ENCODE measurements around the gene CFAP119. TPM values are rescaled to one million over a fixed set of nuclear protein-coding genes. Genes with fewer than 3 reads are reported as not detected.

CFAP119 gene
- polyA plus RNA-seq, 1 of the 3 experiments (the other 2 are of a cell fraction), result 28.4 TPM

DNA sequence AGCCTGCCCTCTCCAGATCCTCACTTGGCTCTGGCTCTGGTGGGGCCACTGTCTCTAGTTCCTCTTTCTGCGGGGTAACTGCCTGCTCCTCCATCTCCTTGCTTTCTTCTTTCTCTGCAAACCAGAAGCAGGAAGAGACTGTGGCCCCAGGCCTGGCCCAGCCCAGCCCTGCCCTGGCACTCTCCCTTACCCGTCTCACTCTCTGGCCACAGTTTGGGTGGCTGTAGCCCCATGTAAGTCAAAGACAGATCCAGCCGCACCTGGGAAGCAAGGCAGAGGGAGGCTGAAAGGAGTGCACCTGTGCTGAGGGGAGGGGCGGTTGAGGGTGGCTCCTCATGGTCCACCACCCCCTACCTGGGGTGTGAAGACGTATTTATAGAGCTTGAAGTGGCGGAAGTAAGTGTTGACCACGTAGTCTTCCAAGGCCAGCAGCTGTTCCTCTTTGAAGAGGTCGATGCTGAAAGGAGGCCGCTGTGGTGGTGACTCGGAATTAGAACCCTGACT, 2.8 kb downstream of the CFAP119 start:
- Histone ChIP-seq H3K4me2 (no peak overlapping the region), H3K79me2 (ENCODE audit: insufficient read depth) (peaks cover 33% of the 10 kb centered on the region), H3K27ac (ENCODE audit: low read depth in 2 of 2, low read length in 1 of 2) (no peak overlapping the region), H3F3A (replicated peaks; ENCODE audit: insufficient read depth) (peaks cover 7% of the 10 kb centered on the region), H3K9me3 (no peaks in the 10 kb centered on the region), H3K36me3 (replicated peaks in 1 of 2; ENCODE audit: control insufficient read depth in 1 of 2, insufficient read depth in 2 of 2, low read length in 1 of 2) (peaks cover 16 to 45% of the 10 kb centered on the region in 2 experiments), H3K4me1 (ENCODE audit: control insufficient read depth in 1 of 2, insufficient read depth in 2 of 2, low read depth in 1 of 2, low read length in 1 of 2) (peaks cover 15 to 23% of the 10 kb centered on the region in 2 experiments), H3K9me2 (no peaks in the 10 kb centered on the region), H2AFZ (ENCODE audit: low read depth) (no peak overlapping the region), H3K4me3 (ENCODE audit: low read depth in 2 of 2, low read length in 1 of 2) (no peak overlapping the region), H3K9ac (no peak overlapping the region), H3K27me3 (ENCODE audit: insufficient read depth) (no peaks in the 10 kb centered on the region), H4K20me1 (ENCODE audit: insufficient read depth) (no peaks in the 10 kb centered on the region)
- no peak for TF ChIP-seq IRF3 (IDR thresholded peaks at IDR 0.05; ENCODE audit: low read depth, low read length)
- TF ChIP-seq GABPA (IDR thresholded peaks at IDR 0.05; ENCODE audit: low read depth), result no peak
- no peak for TF ChIP-seq ELF1 (IDR thresholded peaks at IDR 0.05)
- TF ChIP-seq MEF2A (IDR thresholded peaks at IDR 0.05; ENCODE audit: borderline replicate concordance, low read depth), result no peak
- TF ChIP-seq FOXM1 (IDR thresholded peaks at IDR 0.05; ENCODE audit: low read depth), result no peak
- no peak for TF ChIP-seq RCOR1 (IDR thresholded peaks at IDR 0.05; ENCODE audit: low read length)
- no peak for TF ChIP-seq NRF1 (IDR thresholded peaks at IDR 0.05; ENCODE audit: low read depth, low read length)
- TF ChIP-seq MAX (IDR thresholded peaks at IDR 0.05; ENCODE audit: low read depth), result no peak
- TF ChIP-seq TCF12 (IDR thresholded peaks at IDR 0.05), result no peak
- TF ChIP-seq, protein P1, sequence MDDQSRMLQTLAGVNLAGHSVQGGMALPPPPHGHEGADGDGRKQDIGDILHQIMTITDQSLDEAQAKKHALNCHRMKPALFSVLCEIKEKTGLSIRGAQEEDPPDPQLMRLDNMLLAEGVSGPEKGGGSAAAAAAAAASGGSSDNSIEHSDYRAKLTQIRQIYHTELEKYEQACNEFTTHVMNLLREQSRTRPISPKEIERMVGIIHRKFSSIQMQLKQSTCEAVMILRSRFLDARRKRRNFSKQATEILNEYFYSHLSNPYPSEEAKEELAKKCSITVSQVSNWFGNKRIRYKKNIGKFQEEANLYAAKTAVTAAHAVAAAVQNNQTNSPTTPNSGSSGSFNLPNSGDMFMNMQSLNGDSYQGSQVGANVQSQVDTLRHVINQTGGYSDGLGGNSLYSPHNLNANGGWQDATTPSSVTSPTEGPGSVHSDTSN (IDR thresholded peaks at IDR 0.05), result no peak
- no peak for TF ChIP-seq SIN3A (IDR thresholded peaks at IDR 0.05; ENCODE audit: borderline replicate concordance, low read depth, low read length)
- TF ChIP-seq EZH2phosphoT487 (IDR thresholded peaks at IDR 0.05; ENCODE audit: borderline replicate concordance, low read depth), result no peak
- TF ChIP-seq, protein P2, sequence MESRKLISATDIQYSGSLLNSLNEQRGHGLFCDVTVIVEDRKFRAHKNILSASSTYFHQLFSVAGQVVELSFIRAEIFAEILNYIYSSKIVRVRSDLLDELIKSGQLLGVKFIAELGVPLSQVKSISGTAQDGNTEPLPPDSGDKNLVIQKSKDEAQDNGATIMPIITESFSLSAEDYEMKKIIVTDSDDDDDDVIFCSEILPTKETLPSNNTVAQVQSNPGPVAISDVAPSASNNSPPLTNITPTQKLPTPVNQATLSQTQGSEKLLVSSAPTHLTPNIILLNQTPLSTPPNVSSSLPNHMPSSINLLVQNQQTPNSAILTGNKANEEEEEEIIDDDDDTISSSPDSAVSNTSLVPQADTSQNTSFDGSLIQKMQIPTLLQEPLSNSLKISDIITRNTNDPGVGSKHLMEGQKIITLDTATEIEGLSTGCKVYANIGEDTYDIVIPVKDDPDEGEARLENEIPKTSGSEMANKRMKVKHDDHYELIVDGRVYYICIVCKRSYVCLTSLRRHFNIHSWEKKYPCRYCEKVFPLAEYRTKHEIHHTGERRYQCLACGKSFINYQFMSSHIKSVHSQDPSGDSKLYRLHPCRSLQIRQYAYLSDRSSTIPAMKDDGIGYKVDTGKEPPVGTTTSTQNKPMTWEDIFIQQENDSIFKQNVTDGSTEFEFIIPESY (IDR thresholded peaks at IDR 0.05; ENCODE audit: borderline replicate concordance, low read depth), result no peak
- no peak for TF ChIP-seq RXRA (IDR thresholded peaks at IDR 0.05; ENCODE audit: borderline replicate concordance, low read depth)
- TF ChIP-seq CHD2 (IDR thresholded peaks at IDR 0.05; ENCODE audit: low read length, partially characterized antibody), result no peak
- no peak for TF ChIP-seq CTCF (IDR thresholded peaks at IDR 0.05)
- TF ChIP-seq FOSL2 (IDR thresholded peaks at IDR 0.05; ENCODE audit: borderline replicate concordance, low read depth), result no peak
- TF ChIP-seq, protein P3, sequence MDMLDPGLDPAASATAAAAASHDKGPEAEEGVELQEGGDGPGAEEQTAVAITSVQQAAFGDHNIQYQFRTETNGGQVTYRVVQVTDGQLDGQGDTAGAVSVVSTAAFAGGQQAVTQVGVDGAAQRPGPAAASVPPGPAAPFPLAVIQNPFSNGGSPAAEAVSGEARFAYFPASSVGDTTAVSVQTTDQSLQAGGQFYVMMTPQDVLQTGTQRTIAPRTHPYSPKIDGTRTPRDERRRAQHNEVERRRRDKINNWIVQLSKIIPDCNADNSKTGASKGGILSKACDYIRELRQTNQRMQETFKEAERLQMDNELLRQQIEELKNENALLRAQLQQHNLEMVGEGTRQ (IDR thresholded peaks at IDR 0.05; ENCODE audit: borderline replicate concordance, low read depth, low read length), result no peak
- no peak for DNase-seq
- POLR2A ChIA-PET, result interaction anchor here (0.6 kb wide), 1 partner anchor 1920 kb away, joined by 3 read pairs; no protein-coding TSS in a partner anchor
- CTCF ChIA-PET, result interaction anchor here (1.0 kb wide), 1 partner anchor 183 kb away, joined by 4 read pairs; no protein-coding TSS in a partner anchor
- WGBS (ENCODE audit: low lambda C conversion rate), result 92% methylated on average over 9 of the region's 10 CpGs

Measured in SK-N-SH (cell line).